ES-I3 (cell line): ENCODE results near the gene METTL13.

Source experiments
- H3K36me3 ChIP-seq: 2 replicates; pipeline ENCODE4 v1.6.1; 2013; ENCODE audit warnings: mild to moderate bottlenecking, low read length, control low read depth, moderate library complexity; ENCODE audit not compliant: insufficient read depth
- H3K4me1 ChIP-seq: 2 replicates; pipeline ENCODE4 v1.6.1; 2013; ENCODE audit warnings: mild to moderate bottlenecking, control low read depth, low read length; ENCODE audit not compliant: insufficient read depth
- H3K9ac ChIP-seq: 2 replicates; pipeline ENCODE4 v1.6.1; 2013; ENCODE audit warnings: low read depth, mild to moderate bottlenecking, low read length, moderate library complexity
- H3K9me3 ChIP-seq: 2 replicates; pipeline ENCODE4 v1.6.1; 2013; ENCODE audit warnings: mild to moderate bottlenecking, low read length, moderate library complexity; ENCODE audit not compliant: control insufficient read depth, insufficient read depth

Gene METTL13, protein sequence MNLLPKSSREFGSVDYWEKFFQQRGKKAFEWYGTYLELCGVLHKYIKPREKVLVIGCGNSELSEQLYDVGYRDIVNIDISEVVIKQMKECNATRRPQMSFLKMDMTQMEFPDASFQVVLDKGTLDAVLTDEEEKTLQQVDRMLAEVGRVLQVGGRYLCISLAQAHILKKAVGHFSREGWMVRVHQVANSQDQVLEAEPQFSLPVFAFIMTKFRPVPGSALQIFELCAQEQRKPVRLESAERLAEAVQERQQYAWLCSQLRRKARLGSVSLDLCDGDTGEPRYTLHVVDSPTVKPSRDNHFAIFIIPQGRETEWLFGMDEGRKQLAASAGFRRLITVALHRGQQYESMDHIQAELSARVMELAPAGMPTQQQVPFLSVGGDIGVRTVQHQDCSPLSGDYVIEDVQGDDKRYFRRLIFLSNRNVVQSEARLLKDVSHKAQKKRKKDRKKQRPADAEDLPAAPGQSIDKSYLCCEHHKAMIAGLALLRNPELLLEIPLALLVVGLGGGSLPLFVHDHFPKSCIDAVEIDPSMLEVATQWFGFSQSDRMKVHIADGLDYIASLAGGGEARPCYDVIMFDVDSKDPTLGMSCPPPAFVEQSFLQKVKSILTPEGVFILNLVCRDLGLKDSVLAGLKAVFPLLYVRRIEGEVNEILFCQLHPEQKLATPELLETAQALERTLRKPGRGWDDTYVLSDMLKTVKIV

DNA sequence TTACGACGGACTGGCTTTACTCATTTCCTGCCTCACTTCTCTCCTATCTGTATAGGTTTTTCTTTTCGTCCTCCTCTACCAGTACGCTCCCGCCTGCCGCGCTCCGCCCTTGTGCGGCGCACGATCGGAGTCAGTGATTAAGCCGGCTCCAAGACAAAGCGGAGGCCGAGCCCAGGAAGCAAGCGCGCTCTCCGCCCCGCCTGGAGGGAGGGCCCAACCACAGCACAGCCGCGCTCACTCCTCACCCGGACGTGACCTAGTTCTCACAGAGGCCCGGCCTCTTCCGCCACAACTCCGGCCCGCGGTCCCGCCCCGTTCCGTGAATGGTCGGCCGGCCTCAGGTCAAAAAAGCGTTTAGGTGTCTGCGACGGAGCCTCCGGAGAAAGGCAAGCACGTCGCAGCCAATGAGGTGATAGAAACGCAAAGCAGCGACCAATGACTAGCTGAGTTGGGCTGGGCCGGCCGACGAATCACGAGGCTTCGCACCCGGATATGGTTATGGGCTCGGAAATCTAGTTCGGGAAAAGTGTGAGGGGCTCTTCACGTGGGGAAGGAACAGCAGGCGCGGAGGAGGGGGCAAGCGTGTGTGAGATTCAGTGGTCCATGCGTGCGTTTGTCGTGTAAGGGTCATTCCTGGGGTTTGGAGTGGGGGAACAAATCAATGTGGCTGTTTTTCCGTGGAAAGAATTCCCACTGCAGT, at the start of gene METTL13:
TSS of gene METTL13 (plus strand) at position 485 of the 700 bp plus-strand sequence. CDS start 308 bp downstream, outside the sequence.
- H3K4me1 ChIP-seq, result no peaks in the 10 kb centered on the region; the same call in 1 of the 2 replicates
- H3K9ac ChIP-seq, result peak within 1 kb of the TSS; percentile 99
- no peaks in the 10 kb centered on the region for H3K9me3 ChIP-seq
- peaks cover 16% of the 10 kb centered on the region for H3K36me3 ChIP-seq

- Histone ChIP-seq H3K4me1 (peaks cover 20% of the 10 kb centered on the region), H3K9me3 (no peaks in the 10 kb centered on the region), H3K36me3 (peaks cover 2% of the 10 kb centered on the region), H3K9ac (no peak overlapping the region)
These were observed 45.3 kb upstream of the METTL13 start for GRCh38 chr1:171736196-171736595.

DNA sequence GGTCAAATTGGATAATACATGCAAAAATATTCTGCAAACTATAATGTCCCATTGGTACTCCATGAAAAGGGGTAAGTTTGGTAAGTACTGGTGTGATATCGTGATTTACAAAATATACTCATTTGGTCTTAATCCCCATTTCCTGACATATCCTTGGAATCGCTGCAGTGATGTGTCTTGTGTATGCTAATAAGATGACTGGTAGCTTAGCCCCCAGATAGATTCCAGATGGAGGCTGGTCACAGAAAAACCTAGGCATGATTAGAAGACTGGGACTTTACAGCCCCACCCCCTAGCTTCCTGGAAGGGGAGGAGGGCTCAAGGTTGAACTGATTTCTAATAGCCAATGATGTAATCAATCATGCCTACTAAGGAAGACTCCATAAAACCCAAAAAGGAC, 42.5 kb upstream of the METTL13 start:
- Histone ChIP-seq H3K9me3 (no peaks in the 10 kb centered on the region), H3K4me1 (peaks cover 21% of the 10 kb centered on the region), H3K9ac (no peak overlapping the region), H3K36me3 (peaks cover 2% of the 10 kb centered on the region)

DNA sequence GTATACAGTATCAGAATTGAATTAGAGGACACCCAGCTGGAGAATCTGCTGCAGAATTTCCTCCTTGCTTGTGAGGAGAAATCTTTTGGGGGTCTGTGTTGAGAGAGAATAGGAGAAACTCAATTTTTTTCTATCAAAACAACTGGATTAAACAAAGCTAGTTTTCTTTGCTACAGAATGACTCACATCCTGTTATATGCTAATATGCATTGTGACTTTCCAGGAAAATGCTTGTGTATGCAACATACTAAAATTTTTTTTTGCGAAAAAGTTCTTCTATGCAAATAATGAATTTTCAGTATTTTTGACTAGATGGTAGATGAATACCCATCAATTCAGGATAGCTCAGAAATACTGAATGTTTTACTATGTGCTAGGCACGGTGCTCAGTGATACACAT, 41.8 kb upstream of the METTL13 start:
- H3K9me3 ChIP-seq, result no peaks in the 10 kb centered on the region
- no peak overlapping the region for H3K9ac ChIP-seq
- H3K36me3 ChIP-seq, result peaks cover 2% of the 10 kb centered on the region
- H3K4me1 ChIP-seq, result peaks cover 27% of the 10 kb centered on the region

GRCh38 chr1:171740356-171740863, 41.0 kb upstream of the METTL13 start:
- H3K9me3 ChIP-seq, result no peaks in the 10 kb centered on the region
- peak overlapping the region; percentile 23; the same call in 1 of the 2 replicates for H3K9ac ChIP-seq
- H3K4me1 ChIP-seq, result peaks cover 27% of the 10 kb centered on the region
- H3K36me3 ChIP-seq, result peaks cover 2% of the 10 kb centered on the region

DNA sequence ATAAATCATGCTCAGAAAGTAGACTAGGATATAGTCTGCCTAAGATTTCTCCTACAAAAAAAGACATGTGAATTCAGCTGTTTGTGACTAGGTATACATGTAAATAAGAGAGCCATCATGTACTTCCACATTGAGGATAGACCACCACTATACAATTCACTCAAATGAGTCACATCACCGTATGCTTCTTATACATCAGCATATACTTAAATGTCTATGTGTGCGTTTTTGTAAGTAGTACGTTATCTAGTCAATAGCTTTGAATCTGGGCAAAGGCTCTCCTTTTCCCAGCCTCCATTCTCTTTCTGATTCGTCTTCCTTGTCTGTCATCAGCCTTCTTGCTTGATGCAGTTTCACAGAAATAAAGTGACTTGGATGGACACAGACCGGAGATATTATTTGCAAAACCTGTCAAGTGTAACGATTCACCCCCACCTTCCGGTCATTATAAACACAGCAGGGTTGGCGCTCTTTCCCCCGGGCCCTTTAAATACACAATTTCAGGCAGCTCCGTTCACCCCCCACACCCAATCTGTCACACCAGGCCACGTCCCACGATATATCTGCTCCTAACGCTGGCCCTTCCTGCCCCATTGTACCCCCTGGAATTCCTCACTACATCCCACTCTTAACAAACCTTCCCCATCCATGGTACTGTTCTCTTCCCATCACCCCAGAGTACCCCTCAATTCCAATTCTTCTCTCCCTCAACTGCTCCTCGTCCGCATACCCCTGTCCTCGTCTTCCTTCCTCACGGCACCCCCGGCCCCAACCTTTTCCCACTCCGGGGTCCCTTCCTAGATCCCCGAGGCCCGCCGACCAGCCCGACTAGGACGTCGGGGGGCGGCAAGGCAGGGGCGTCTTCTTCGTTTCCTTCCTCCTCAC, 40.2 kb upstream of the METTL13 start:
- H3K4me1 ChIP-seq, result peaks cover 27% of the 10 kb centered on the region
- H3K36me3 ChIP-seq, result peaks cover 2% of the 10 kb centered on the region
- H3K9me3 ChIP-seq, result no peaks in the 10 kb centered on the region
- peak overlapping the region; percentile 91 for H3K9ac ChIP-seq

DNA sequence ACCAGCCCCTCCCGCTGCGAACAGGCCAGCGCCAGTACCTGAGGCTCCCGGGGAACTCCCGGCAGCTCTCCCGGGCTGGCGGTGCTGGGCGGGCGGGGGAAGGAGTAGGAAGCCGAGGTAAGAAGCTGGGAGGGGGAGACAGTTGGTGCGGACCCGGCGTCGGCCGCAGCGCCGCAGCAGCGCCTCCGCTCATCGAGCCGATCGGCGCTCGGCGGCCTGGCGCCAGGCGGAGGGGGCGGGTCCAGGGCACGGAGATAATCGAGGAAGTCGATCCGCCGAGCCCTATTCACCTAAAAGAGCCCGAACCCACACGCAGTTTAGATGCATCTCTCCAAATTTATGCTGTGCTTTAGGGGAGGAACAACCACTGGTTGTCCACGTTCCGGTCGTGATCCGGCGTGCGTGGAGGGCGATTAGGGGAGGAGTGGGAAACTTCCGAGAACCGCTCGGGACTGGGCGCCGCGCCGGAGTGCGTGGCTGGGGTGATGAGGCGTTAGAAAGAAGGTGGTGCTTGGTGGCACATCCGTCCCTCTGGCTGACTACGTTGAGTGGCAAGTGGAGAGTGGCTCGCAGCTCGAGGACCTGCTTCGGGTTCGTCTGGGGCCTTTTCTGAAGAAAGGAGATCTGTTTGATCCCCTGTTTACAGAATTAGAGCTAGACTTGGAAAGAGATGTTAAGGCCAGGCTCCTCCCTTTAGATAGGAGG, 39.4 kb upstream of the METTL13 start, which contains the start of gene VAMP4:
TSS of gene VAMP4 (minus strand) at position 194 of the 705 bp plus-strand sequence. CDS start 3,651 bp downstream, outside the sequence.
- Histone ChIP-seq H3K9ac (peak within 1 kb of the TSS; percentile 91), H3K36me3 (no peaks in the 10 kb centered on the region), H3K9me3 (no peaks in the 10 kb centered on the region), H3K4me1 (peaks cover 27% of the 10 kb centered on the region)

DNA sequence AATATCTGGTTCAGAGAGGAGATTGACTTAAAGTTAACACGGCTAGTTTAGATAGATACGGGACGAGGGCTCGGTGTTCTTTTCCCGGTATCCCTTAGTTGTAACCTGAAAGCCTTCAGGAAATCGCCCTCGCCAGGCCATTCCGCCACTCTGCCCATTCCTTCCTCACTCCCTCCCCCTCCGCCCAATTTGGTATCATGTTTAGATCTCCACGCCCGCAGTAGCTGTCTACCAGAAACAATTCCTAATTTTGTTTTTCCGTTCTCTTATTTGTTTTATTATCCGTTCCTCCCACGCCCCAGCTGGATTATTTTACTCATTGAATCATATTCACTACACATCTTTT, 38.9 kb upstream of the METTL13 start:
- no peaks in the 10 kb centered on the region for H3K9me3 ChIP-seq
- H3K4me1 ChIP-seq, result peaks cover 27% of the 10 kb centered on the region
- H3K36me3 ChIP-seq, result no peaks in the 10 kb centered on the region
- H3K9ac ChIP-seq, result peak overlapping the region; percentile 91

DNA sequence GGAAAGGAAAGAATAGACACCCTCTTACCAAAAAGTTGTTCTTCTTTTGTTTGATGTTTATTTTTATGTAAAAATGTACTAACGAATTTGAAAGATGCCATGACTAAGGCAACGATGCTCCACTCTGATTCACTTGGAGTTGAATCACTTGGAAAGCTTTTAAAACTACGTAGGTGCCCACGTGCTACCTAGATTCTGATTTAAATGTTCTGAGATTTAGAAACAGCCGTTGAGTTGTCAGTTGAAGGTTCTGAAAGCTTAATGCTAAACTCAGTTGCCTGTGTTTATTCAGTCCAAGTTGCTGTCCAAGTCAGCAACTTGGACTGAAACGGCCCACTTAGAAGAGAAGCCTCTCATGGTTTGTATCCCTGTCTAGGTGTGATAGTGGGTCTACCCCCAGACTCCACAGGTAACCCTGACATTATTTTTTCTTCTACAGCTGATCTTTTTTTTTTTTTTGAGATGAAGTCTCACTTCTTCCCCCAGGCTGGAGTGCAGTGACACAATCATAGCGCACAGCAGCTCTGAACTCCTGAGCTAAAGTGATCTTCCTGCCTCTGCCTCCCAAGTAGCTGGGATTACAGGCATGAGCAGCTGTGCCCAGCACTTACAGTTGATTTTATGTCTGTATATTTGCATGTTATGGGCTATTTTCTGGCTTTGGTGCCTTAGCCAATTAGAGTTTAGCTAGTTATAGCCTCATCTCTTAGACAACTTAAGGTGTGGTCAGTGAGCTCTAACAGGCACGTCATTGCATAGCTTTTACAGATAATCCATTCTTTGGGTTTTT, 38.2 kb upstream of the METTL13 start:
- H3K9ac ChIP-seq, result peak overlapping the region; percentile 91; the same call in 1 of the 2 replicates
- no peaks in the 10 kb centered on the region for H3K36me3 ChIP-seq
- H3K9me3 ChIP-seq, result no peaks in the 10 kb centered on the region
- H3K4me1 ChIP-seq, result peaks cover 27% of the 10 kb centered on the region

GRCh38 chr1:171744986-171745385, 36.5 kb upstream of the METTL13 start:
- Histone ChIP-seq H3K36me3 (no peaks in the 10 kb centered on the region), H3K9me3 (no peaks in the 10 kb centered on the region), H3K9ac (no peak overlapping the region), H3K4me1 (peaks cover 15% of the 10 kb centered on the region; the same call in 1 of the 2 replicates)

GRCh38 chr1:171748651-171749050, 32.8 kb upstream of the METTL13 start:
- Histone ChIP-seq H3K9ac (no peak overlapping the region), H3K36me3 (no peaks in the 10 kb centered on the region), H3K4me1 (peaks cover 9% of the 10 kb centered on the region), H3K9me3 (no peaks in the 10 kb centered on the region)

DNA sequence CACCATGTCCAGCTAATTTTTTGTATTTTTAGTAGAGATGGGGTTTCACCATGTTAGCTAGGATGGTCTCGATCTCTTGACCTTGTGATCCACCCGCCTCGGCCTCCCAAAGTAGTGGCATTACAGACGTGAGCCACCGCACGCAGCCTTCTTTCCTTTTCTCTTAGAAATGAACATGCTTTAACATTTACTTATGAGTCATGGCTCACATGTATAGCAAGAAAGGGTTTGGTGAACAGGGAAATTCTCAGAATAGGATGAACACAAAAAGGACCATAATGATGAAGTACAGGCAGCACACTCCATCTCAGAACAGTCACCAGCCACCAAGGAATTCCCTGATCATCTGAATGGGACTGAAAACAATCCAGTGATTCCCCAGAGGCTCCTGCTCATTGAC, 30.2 kb upstream of the METTL13 start:
- peaks cover 11% of the 10 kb centered on the region for H3K9me3 ChIP-seq
- peaks cover 16% of the 10 kb centered on the region for H3K4me1 ChIP-seq
- no peak overlapping the region for H3K9ac ChIP-seq
- no peaks in the 10 kb centered on the region for H3K36me3 ChIP-seq
